GM12873 (cell line): Measurements from ENCODE around the gene PBLD.

Experiments used
- TF ChIP-seq, protein P1 (sequence below): IDR thresholded peaks from 2 replicates; pipeline ENCODE4 v1.5.1; 2012; ENCODE audit warnings: low read depth, mild to moderate bottlenecking, moderate library complexity, low read length, control low read depth; ENCODE audit not compliant: insufficient read depth; ENCODE audit errors: missing control alignments

The PBLD gene

DNA sequence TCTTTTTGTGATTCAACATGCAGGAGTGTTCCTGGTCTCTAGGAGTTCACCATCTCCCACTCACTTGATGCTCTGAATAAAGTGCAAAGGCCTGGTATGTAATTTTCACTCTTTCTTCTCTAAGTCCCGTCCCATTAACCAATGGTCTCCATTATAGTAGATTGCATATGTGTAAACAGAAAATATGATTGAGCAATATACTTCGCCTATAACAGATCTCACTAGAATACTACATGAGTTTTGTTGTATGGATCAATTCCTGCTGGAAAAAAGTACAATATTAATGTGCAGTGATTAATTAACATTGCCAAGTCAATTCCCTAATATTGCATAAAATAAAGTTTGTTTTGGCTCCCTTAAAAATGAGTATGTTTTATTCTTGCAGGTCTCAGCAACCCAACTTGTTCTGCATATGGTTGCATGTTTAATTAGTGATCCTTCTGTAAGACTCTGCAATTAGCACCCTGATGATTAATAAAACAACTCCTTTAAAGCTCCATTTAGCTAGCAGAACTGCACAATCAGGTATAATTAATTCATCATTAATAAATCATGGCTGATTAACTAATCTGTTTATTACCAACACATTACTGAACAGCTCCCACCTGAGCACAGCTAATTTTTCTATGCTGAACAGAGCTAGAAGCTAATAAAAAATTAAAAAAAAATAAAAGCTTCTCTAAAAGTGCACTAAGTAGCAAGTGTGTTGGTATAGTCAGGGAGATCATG is 63.0 kb downstream of the PBLD start:
- TF ChIP-seq, protein P1, sequence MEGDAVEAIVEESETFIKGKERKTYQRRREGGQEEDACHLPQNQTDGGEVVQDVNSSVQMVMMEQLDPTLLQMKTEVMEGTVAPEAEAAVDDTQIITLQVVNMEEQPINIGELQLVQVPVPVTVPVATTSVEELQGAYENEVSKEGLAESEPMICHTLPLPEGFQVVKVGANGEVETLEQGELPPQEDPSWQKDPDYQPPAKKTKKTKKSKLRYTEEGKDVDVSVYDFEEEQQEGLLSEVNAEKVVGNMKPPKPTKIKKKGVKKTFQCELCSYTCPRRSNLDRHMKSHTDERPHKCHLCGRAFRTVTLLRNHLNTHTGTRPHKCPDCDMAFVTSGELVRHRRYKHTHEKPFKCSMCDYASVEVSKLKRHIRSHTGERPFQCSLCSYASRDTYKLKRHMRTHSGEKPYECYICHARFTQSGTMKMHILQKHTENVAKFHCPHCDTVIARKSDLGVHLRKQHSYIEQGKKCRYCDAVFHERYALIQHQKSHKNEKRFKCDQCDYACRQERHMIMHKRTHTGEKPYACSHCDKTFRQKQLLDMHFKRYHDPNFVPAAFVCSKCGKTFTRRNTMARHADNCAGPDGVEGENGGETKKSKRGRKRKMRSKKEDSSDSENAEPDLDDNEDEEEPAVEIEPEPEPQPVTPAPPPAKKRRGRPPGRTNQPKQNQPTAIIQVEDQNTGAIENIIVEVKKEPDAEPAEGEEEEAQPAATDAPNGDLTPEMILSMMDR = no peak

DNA sequence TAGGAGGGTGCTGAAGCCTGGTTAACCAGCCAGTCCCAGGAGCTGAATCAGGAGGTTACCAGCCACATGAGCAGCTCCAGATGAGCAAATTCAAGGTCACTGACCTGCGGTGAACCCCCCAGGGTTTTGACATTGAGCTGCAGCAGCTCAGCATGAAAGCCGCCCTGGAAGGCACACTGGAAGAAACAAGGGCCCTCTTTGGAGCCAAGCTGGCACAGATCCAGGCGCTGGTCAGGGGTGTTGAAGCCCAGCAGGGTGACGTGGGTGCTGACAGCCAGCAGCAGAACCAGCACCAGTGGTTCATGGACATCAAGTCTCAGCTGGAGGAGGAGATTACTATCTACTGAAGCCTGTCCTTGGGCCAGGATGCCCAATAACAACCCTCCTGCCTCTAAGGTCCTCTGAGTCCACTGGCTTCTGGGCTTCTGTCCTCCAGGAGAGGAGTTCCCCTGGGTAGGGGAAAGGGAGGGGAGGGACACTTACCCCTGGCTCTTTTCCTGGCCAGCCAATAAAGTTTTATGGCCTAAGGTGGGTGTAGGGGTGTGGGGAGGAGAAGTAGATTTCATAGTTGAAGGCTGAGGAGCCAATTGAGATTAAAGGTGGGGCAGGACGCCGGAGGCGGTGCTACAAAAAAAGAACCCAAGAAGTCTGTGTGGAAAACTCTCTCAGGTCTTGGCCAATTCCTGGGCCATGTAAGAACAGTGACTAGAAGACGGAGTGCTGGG is 71.4 kb downstream of the PBLD start:
- TF ChIP-seq, protein P1 = no peak

DNA sequence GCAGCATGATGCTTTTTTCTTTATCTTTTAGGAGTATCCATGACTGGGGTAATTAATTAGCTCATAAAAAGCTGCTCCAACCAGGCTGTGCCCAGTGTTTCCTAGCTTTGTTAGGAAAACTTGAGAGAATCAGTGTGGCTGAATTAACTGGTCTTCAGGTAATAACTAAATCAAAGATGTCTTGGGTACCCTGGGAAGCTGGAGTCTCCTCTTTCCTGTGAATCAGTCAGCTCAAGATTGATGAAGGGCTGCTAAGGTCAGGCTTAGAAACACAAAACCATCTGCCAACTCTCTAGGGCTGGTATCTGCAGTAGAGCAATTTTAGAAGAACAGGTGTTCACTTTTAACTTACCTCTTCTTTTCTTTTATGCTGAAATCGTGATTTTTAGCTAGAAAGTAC is 79.4 kb downstream of the PBLD start:
- TF ChIP-seq, protein P1 = no peak

DNA sequence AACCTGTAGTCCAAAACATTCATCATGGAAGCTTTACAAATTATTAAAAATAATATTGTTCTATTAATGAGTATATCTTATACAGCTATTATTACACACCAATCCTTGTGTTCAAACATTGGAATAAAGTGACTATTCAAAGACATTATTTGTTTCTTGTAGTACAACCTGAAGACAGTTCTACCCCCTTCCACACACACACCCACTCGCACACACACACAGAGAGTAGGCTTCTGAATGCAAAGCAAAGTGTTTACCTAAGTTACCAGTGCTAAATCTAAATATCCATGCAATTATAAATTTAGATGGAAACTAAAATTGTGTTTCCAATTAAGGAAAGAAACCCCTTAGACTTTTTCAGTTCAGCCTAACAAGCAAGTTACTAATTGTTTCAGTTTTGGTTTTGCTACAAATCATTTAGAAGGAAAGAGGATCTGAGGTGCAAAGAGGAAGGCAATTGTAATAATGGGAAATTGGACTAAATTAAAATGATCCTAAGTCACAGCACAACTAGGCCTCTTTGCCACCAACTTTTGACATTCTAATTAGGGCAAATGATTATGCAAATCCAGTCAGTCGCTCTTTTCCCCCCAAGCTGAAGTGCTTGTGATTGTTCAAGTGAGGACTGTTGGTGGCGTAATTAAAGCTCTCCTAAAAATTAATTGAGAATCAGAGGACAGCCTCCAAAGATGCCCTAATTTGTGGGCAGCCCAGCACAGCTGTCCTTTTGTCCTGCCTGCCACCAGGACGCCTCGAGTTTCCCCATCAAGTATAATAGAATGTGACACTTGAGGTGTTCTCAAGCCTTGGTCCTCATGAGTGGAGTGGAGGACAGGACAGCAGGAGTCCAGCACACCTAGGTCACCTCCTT is 80.9 kb downstream of the PBLD start:
- TF ChIP-seq, protein P1 = no peak

DNA sequence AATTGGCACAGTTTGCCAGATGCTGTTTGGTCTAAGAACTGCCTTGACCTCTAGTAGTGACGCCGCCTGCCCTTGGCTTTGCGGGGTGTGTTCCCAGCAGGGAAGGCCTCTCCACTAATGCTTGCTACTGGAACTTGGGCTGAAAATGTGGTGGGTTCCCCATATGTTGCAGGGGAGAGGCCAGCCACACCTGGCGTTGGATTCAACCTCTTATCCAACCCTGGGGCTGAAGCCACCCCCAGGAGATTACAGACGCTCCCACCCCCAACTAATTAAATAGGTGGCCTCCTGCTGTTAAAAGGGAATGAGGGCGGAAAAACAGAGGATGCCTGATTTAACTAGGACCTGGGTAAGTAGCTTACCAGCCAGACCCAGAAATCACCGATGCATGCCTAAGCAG is 81.6 kb downstream of the PBLD start:
- TF ChIP-seq, protein P1 = no peak

DNA sequence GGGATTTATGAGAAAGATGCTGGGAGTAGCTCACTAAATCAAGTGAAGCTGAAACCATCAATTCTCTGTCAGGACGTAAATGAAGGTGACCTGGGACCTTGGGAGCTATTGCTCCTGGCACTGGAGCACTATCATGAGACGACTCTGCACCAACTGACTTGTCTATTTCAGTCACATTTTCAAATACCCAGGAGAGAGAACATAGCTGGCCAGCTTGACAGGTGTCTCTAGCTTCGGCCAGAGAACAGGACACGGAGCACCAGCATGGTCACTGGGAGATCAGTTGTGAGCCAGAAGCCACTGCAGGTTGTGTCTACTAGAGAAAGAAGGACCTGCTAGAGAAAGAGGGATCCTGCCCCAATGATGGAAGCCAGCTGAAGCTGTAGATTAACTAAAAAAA is 83.4 kb downstream of the PBLD start:
- TF ChIP-seq, protein P1 = no peak

DNA sequence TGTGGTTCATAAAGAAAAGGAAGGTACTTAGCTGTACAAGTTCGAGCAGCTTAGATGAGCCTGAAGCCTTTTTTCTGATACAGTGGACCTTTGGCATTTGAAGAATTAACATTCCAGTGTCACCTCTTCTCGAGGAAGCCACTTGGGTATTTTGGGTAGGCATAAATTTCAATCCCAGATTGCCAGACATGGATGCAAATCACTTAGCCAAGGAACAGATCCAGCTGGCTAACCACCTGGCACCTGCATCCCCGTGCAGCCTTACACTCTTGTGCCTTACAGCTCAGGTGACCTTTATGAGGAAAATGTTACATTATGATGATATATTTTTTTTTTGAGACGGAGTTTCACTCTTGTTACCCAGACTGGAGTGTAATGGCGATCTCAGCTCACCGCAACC is 84.8 kb downstream of the PBLD start:
- TF ChIP-seq, protein P1 = no peak
